GM18951 (cell line): ENCODE data around the gene POLR2L.

Experiments used
- POLR2A ChIP-seq: IDR thresholded peaks from 4 replicates; pipeline ENCODE4 v1.6.1; 2011; ENCODE audit warnings: mild to moderate bottlenecking; ENCODE audit not compliant: insufficient read length, insufficient read depth; ENCODE audit errors: extremely low read depth
- in situ Hi-C: fragments of 300-500 bp; cut with MboI; formaldehyde crosslinking; loops from one replicate; pipeline ENCODE4 v1.12.0; 2022; ENCODE audit warnings: low sequenced_read_pairs, mixed read lengths, inconsistent platforms; ENCODE audit not compliant: unreplicated experiment

The POLR2L gene

GRCh38 chr11:858053-858761 lies 15.9 kb upstream of the POLR2L start:
- in situ Hi-C loops, result no loop called here
- no peak for TF ChIP-seq POLR2A

GRCh38 chr11:856397-856796 lies 14.1 kb upstream of the POLR2L start:
- in situ Hi-C loops, result no loop called here
- TF ChIP-seq POLR2A, result no peak

DNA sequence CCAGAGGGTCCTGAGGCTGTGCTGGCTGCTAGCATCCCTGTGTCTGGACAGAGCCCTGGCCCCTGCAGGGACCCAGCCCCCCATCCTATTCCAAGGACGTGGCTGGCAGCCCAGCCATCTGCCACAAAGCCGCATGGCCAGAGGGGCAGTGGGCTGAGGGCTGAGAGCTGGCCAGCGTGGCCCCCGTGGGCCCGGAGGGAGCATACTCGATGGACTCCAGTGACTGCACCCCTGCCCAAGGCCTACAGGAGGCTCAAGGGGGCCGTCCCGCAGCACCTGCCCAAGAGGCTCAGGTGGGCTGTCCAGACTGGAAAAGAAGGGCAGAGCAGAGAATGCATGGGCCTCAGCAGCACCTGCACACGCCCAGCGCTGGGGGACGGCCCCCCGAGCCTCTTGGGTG lies 13.5 kb upstream of the POLR2L start:
- in situ Hi-C loops, result no loop called here
- no peak for TF ChIP-seq POLR2A

- in situ Hi-C loops, result no loop called here
- TF ChIP-seq POLR2A, result no peak
Observed at GRCh38 chr11:855330-855674, 13.0 kb upstream of the POLR2L start.

DNA sequence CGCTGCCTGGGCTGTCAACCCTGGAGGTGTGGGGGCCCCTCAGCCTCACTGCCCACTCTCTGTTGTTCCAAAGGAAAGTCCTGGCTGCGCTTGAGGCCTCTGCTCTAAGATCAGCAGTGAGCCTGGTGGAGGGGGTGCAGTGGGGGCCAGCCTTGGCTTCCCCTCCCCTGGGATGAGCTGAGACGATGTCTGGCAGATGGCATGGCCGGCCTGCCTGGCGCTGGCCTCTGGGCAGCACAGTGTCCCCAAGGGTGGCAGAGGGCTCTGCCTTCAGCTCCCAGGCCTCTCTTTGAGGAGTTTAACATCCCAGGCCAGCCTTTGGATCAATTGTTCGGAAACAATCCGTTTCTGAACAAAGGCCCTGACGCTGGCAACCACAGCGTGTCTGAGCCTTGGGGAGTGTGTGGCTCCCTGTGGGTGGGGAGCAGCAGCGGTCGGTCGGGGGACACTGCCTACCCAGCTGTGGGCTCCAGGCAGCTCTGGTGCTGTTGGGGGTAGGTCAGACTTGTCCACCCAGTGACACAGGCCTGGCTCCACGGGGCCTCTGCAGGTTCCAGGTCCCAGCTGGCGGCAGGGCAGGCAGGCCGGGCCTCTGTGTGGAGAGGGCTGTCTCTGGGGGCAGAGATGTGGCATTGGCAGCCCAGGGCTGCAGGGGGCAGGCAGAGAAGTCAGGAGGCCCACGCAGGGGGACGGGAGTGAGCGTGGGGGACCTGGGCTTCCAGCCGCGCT lies 12.4 kb upstream of the POLR2L start:
- no peak for TF ChIP-seq POLR2A
- in situ Hi-C loops, result no loop called here

DNA sequence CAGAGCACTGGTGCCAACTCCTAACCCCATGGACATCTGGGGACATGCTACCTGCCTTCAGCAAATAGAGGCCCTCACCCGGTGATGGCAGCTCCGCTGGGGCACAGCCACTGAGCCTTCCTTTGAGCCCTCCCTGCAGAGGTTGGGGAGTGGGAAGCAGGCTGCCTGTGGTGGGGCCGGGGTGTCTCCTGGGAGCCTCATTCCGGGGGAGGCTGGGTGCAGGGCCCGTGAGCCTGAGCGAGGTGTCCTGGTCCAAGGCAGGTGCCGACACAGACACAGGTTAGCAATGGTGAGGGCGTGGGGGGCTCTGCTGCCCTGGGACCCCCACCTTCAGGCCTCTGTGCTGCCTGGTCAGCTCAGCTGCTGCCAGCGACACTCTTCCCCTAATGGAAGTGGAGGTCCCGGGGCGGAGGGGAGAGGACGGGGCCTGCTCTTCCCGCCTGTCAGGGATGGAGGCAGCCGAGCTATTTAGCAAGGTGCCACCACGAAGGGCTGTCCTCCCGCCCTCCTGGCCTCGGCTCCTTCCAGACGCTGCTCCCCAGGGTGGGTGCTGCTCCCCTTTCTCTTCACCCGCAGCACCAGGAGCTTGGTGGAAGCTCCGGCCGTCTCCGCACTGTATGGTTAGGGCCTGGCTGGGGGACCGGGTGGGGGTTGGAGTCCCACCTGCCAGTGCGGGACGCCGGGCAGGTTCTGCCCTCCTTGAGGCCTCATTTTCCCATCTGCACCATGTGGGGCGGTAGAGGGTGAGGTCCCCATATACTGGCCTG lies 11.5 kb upstream of the POLR2L start:
- TF ChIP-seq POLR2A, result no peak
- in situ Hi-C loops, result no loop called here

GRCh38 chr11:852762-853161 lies 10.4 kb upstream of the POLR2L start:
- TF ChIP-seq POLR2A, result no peak

DNA sequence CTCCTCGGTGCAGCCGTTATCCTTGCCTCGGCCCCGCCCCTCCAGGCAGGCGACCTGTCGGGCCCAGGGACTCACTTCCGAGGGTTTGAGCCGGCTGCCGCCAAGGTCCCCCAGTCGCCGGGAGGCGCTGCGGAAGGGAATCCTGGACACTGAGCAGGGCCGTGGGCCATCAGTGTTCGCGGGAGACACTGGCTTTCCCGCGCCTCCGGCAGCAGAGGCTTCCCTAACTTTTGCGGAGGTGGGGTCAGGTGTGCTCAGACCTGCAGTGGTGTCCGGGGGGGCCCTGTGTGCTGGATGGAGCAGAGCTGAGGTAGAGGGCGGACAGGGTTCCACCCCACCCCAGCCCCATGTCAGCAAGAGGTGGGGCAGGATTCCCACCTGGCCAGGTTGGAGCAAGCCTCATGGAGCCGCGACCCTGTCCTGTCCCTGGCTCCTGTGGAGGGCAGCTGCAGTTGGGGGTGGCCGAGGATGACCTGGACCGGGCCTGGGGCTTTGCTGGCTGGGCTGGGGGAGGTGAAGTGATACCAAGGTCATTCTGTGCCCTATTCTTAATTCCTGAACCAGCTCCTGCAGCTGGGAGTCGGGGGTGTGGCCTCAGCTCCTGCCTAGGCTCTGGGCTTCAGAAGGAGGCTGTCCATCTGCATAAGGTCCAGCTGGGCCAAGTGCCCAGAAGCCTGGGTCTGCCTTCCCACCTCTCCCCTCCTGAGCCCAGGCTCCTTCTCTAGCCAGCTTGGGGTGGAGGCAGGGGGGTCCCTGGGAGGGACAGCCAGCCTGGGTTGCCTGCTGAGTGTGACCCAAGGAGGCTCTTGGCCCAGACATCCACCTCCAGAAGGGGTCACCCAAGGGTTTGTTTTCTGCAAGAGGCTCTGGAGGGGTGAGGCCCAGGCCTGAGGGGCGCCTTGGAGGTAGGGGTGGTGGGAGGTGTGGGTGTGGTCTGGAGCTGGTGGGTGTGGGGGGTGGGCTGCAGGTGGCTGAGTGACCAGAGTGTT lies 8.7 kb upstream of the POLR2L start:
- no peak for TF ChIP-seq POLR2A
- in situ Hi-C loops, result no loop called here

More at GRCh38 chr11:852762-853161, 10.4 kb upstream of the POLR2L start:
- in situ Hi-C loops, result no loop called here

- no peak for TF ChIP-seq POLR2A
- in situ Hi-C loops, result no loop called here
Observed at GRCh38 chr11:849951-850774, 7.8 kb upstream of the POLR2L start.

DNA sequence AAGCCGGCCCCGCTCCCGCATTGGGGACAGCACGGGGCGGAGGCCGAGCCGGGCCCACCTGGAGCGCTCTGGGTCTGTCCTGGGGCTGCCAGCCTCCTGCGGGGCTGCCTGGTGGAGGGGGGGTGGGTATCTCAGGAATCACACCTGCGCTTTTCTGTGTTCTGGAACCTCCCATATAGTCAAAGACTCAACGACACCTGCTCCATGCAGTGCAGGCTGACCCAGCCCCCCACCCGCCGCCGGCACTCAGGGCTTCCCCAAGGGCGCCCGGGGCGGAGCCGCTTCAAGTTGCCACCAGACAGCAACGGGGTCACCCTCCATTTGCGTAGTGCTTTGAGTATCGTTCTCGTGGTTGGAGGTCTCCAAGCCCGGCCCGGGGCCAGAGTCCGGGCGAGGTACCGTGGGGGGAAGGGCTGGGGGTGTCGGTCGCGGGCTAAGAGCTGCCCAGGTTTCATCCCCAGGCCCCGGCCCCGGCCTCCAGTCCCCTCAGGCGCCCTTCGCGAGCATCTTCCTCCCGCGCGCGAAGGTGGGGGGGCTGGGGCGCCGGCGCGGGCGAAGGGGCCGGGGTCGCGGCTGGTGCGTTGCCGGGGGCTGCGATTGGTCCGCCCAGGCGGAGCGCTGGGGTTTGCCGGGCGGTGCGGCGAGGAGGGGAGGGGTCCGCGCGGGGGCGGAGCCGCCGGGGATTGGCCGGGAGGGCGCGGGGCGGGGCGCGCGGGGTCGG lies 6.9 kb upstream of the POLR2L start:
- in situ Hi-C loops, result no loop called here
- TF ChIP-seq POLR2A, result no peak

GRCh38 chr11:848380-848931 lies 6.1 kb upstream of the POLR2L start:
- no peak for TF ChIP-seq POLR2A
- in situ Hi-C loops, result no loop called here
